ENCODE results near the gene PGM2.

DNA sequence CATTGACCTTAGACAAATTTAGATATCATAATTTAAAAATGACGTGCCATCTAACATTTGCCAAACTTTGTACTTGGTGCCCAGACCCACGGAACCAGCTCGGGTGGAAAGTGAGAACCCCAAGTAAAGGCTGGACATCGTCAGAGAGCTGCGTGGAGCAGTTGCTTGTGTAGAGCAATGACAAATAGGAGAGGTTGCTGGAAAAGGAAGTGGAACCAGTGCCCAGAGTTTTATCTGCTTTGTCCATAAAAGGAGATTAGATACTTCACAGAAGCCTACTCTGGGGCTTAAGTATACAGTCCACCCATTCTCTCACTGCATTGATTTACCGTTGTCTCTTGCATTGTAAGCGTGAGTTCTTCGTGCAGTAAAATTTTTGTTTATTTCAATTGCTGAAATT is 59.0 kb downstream of the PGM2 start:
- TF ChIP-seq, protein P1, sequence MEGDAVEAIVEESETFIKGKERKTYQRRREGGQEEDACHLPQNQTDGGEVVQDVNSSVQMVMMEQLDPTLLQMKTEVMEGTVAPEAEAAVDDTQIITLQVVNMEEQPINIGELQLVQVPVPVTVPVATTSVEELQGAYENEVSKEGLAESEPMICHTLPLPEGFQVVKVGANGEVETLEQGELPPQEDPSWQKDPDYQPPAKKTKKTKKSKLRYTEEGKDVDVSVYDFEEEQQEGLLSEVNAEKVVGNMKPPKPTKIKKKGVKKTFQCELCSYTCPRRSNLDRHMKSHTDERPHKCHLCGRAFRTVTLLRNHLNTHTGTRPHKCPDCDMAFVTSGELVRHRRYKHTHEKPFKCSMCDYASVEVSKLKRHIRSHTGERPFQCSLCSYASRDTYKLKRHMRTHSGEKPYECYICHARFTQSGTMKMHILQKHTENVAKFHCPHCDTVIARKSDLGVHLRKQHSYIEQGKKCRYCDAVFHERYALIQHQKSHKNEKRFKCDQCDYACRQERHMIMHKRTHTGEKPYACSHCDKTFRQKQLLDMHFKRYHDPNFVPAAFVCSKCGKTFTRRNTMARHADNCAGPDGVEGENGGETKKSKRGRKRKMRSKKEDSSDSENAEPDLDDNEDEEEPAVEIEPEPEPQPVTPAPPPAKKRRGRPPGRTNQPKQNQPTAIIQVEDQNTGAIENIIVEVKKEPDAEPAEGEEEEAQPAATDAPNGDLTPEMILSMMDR (IDR thresholded peaks at IDR 0.05; ENCODE audit: low read length), result no peak
- TF ChIP-seq EZH2 (optimal IDR thresholded peaks at IDR 0.05; ENCODE audit: low read depth, low read length), result no peak
- no peak for TF ChIP-seq EZH2phosphoT487 (IDR thresholded peaks at IDR 0.05; ENCODE audit: low read length)

Measured in MM.1S (cell line).